Activated CD4-positive, alpha-beta T cell treated with anti-CD3 and anti-CD28 coated beads, Interleukin-2, Interleukin-4, amounts not matched to agents 100 ng/mL and 50 ng/mL, durations not matched to agents 16 hours and 8 hours (primary cell): ENCODE measurements around the gene VTI1A.

Source experiments
- DNase-seq: peaks from one replicate; pipeline ENCODE4 v3.0.0-alpha.2; 2020; ENCODE audit warnings: low spot score

Gene VTI1A

GRCh38 chr10:112639298-112639697 is 192.3 kb downstream of the VTI1A start:
- DNase-seq = no peak

DNA sequence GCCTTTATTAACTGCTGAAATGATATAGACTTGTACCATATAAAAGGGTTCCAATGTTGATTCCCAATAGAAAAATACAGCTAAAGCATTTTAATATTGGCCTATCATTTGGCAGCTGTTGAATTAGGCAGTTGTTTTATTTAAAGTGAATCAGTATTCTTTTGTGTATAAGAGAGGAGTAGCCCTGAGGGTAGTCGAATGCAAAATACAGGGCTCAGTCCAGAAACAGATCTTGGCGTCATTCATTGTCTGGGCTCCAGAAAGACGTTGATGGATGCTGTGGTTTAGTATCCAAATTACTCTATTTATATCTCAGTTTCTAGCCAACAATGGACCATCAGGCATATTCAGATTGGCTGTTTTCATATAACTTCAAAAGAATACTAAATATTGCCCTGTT is 193.6 kb downstream of the VTI1A start:
- no peak for DNase-seq

DNA sequence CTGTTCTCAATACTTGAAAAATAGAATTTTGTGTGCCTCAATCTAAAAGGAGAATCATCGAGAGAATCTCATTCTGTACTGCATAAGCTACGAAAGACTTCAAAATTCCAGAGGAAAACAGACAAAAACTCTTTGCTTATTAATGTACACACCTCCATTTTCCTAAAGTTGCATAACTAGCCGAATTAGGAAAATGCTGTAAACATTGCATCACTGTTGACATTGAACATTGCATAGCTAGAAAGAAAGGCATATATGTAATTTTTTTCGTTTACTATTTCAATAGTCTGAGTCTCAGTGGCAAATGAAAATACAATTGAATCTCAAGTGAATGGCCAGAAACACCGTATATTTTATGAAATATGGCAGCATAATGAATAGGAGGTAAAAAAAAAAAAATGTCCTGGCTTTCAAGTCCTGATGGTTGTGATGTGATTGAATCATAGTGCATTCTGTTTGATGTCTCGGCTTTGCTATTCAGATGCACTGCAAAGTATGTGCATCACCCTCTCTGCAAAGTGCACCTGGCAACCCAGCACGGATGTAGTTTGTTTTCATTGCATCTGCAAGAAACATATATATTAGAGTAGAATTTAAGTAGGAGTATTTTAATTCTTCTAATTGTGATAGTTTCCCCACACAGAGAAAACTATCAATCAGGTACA is 196.7 kb downstream of the VTI1A start:
- DNase-seq = no peak

DNA sequence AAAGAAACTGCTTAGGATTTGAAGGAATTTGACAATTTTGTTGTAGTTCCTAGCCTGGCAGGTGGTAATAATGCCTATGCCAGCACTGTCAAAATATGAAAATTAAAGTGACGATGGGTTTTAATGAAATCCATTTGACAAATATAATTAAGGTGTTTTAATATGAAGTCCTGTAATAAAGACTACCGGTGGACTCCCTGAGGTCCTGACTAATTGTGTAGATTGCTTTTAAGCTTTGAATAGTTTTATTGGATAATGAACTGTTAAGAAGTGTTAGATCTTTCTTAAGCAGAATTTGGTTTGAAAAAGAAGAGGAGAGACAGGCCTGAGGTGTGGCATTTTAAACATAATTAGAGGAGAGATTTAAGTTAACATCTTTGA is 197.2 kb downstream of the VTI1A start:
- no peak for DNase-seq

DNA sequence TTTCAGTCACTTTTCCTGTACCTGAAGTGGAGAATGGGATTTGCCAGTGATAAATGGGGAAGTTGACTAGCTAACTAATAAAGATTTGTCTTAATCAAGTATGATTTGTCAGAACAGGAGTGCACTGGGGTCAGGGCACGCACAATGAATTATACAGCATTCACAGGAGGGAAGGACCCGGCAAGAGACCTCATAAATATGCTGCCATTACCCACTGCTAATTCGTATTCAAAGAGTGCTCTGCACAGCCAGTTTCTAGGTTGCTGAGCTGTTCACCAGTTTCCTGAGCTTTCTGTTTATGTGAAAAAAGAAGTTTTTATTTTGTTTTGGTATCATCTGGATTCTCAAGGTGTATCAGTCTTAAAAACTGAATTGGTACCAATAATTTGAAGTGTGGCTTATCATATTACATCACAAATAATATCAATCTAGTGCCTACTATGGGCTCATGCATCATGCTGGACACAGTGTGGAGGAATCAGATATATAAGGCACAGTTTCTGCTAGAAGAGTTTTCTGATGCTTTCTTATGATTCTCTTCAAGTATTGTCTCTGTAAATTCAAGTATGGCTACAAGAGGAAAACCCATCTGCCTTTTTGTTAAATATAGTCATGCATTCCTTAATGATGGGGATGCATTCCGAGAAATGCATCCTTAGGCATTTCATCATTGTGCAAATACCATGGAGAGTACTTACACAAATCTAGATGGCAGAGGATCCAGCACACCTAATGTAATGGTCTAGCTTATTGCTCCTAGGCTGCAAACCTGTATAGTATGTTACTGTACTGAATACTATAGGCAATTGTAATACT is 202.2 kb downstream of the VTI1A start:
- DNase-seq = no peak

DNA sequence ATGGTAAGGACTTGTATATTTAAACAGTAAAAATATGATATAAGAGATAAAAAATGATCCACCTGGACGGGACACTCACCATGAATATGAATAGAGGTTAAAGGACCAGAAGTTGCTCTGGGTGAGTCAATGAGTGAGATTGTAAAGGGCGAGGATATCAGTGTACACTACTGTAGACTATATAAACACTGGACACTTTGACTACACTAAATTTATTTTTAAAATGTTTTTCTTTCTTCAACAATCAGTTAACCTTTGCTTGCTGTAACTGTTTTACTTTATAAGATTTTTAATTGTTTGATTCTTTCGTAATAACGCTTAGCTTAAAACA is 202.8 kb downstream of the VTI1A start:
- DNase-seq = no peak

GRCh38 chr10:112650588-112651030 is 203.6 kb downstream of the VTI1A start:
- DNase-seq = no peak

DNA sequence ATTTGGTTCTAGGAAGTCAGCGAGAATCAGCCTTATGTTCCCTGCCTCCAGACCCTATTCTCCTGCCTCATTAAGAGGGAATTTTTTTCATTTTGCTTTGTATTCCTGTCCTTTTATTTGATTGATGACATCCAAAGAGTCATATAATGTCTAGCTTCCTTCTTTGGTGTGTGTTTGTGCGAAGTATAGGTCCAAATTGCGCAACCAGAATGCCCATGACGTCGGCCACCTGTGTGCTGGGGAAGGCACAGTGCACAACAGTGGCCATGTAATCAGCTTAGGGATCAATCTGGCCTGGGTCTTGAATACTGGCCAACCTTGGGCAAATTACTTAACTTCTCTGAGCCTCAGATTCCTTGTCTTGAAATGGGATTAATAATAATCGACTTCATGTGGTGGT is 206.2 kb downstream of the VTI1A start:
- DNase-seq = no peak

DNA sequence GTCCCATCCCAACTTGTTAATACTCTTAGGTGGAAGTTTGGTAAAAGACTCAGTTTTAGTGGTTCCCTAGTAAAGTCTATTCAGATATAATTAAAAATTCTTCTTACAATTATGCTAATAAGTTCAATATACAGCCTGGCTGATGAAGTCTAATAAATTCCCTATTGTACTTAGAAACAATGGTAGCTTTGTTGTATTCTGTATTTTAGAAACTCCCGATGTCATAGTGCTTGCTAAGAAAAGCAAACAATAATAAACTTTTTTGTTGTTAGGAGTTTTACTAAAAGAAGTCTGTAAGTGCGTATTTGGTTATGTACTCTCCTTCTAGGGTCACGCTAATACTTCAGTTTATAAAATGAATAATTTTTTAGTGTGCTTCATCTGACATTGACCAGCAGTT is 206.8 kb downstream of the VTI1A start:
- no peak for DNase-seq

DNA sequence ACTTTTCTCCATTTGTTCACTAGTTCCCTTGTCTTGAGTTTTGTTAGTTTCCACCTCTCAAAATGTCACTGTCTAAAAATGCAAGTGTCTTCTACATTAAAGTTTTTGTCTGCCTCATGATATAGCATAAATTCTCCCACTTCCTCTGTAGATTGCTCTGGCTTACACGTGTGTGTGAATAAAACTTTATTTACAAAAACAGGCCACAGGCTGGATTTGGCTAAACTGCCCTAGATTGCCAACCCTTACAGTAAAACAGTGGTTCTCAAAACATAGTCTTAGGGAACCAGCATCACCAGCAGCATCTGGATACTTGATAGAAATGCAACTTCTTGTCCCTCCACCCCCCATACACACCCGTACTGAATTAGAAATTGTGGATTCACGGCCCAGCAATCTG is 207.8 kb downstream of the VTI1A start:
- no peak for DNase-seq

- no peak for DNase-seq
Measured at GRCh38 chr10:112655722-112656121, 208.7 kb downstream of the VTI1A start.

DNA sequence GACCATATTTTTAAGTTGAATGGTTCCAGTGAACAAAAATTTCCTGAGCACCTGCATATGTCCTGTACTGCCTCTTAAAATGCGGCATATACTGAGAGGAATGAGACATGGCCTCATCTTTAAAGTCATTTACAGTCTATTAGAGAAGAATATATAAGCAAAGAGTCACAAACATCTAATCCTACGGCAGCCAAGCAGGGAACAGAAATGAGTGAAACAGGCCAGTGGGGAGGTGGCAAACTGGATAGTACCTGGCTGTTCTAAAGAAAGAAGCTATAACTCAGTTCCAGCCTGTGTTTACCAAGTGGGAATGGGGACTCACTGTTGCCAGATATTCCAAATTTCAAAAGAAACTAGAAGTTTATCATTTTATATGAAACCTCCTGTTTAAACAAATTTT is 211.4 kb downstream of the VTI1A start:
- no peak for DNase-seq

GRCh38 chr10:112658900-112659638 is 212.1 kb downstream of the VTI1A start:
- DNase-seq = no peak

DNA sequence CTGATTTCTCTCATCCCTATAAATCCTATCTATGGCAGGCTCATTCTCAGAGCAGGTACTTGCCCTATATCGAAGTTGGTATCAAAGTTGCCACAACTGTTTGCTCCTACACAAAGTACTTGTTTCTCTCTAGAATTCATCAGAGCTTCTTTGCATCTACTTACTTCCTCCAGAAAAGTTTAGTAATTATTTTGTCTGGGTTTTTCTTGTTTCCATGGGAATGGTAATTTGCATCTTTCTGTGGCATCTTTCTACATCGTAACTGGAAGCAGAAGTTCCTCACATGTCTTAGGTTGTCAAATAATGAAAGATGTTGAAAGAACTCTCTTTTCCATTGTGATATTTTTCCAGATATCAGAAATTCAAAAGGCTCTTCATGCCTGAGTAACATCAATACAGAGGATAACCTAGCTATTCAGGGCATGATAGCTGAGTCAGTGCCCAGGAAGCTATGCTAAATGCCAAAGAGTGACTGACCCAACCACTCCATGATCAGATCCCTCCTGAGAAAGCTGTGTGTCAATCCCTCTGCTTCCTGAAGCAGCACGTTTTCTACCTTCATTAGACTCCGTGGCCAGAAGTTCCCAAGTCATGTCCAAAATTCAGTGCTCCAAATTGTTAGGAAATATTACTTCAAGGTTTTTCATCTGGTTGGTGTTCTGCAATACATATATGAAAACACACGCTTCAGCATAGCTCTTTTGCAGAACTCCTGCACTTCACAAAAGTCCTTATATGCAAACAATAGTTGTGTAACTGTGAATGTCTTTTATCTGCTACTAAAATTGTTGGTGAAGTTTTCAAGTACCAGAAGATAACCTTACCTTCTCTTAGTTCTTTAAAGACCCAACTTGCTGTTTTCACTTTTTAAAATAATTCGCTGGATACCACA is 216.5 kb downstream of the VTI1A start:
- DNase-seq = no peak

DNA sequence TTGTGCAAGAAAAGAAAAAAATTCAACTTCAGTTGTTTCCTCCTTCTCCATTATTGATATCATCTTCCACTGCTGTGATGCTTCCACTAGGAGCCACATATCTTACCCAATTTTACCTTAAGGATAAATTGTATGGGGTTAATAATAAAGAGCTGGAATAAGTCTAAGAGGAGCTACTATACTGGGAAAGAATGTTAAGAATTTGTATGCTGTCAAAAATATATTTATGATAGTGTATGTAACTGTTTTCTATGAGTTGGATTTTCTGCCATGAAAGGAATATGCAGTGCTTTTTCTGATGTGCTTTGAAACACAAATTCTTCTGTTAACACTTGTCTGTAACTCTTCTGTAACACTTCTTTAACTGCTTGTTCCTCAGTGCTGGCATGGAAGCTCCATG is 219.1 kb downstream of the VTI1A start:
- no peak for DNase-seq

DNA sequence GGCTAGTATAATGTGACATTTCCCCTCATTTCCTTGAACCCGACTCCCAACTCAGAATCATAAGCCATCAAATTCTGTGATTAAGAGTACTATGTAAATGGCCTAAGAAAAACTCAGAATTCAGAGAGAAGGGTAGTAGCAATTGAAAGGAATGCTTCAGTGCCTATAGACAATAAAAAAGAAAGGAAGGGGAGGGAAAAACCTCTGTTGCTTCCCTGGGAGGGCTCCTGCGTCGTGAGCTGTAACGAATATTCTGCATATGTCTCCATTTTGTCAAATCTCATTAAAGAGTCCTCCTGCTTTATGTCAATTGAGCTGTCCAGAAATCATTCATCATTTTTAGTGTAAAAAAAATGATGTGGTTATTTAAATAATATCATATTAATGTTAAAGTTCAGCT is 223.0 kb downstream of the VTI1A start:
- DNase-seq = no peak

DNA sequence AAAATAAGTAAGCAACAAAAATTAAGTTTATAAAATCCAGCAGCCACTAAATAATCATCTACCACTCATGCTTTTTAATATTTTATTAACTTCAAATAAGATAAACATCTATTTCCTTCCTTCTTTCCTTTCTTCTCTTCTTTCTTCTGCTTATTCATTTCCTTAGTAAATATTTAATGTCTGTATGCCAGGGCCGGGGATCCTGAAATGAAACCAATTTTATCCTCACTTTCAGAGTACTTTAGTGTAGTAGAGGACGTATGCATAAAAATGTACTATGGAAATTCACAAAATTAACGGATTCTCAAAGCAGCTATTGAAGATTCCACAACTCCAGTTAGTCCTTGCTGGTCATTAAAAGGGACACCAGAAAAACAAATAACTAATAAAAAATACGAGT is 224.7 kb downstream of the VTI1A start:
- DNase-seq = no peak

- no peak for DNase-seq
Measured at GRCh38 chr10:112672706-112673105, 225.7 kb downstream of the VTI1A start.

DNA sequence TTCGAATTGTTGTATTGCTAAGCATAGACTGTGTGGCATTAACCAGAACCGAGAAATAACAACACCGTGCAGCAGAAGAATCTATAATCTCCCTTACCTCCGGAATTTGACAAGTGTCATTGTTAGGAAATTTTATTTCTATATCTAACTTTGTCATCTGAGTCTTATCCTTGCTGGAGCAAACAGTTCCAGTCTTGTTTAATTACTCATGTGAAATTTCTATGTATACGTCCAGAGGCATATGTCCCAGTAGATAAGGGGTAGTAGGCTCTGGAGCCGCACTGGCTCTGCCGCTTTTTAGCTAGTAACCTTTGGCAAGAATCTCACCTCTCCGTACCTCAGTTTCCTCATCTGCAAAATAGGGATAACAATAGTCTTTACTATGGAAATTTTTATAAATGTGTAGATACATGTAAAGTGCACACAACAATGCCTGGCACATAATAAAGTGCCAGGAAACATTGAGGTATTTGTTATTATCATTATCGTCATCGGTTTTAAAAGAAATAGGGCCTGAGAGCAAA is 228.6 kb downstream of the VTI1A start:
- DNase-seq = no peak

- no peak for DNase-seq
Measured at GRCh38 chr10:112677689-112678088, 230.7 kb downstream of the VTI1A start.

DNA sequence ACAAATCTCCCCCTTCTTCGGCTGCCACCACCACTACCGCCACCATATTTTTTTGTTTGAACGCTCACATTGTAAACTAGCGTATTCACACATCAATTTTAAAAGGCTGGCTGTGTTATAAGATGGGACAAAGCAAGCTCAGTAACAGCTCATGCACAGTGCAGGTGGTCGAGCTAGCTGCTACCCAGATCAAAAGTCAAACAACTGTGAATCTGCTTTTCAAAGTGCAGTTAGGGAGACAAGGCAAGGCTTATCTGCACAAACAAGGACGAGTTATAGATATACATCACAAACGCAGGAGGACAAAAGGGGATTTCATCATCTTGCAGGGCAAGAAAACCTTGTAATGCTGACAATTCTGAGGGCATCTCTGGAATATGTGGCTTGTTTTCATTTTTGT is 231.6 kb downstream of the VTI1A start:
- no peak for DNase-seq

GRCh38 chr10:112678987-112679386 is 232.0 kb downstream of the VTI1A start:
- DNase-seq = no peak
